Measurements from ENCODE around the gene NDRG3. TPM values are rescaled to one million over a fixed set of nuclear protein-coding genes. Genes with fewer than 3 reads are reported as not detected.
A peak's percentile ranks its signal among the peaks of the same experiment; 100 is the strongest.
"Not testable (repeated sequence)": the region's sequence is repeated elsewhere in the genome, so short reads cannot be mapped to it uniquely, and the experiment has no call there.

The NDRG3 gene
- total RNA-seq, 2 experiments from 2014 or later, result 32.8 to 33.7 TPM

DNA sequence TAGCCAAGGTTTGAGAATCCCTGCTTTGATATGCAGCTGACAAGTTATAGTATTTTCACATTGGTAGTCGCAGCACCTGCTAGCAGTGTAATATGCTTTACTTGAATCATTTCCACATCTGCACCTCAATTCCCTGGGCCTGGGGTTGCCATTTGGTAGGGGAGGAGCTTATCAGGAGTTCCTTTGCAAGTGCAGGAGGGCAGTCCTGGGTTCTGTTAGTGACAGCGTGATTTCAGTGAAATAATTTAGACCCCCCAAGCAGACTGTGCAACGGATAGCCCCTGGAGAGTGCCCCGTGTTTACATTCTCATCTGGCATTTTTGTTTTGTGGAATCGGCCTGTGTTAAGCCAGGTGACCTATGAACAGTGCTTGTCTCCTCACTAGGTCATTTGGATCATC is 134.3 kb downstream of the NDRG3 start:
- no peak for DNase-seq
- no peaks in the 10 kb centered on the region for H3K9me3 Mint-ChIP-seq
- no peak overlapping the region for H3K4me3 Mint-ChIP-seq
- ChIA-PET POLR2A (interaction anchor here (1.2 to 3.6 kb wide), 4 partner anchors 13 to 139 kb away, joined by 3 to 32 read pairs (median 5); partner anchors contain the start of gene SLA2), CTCF (interaction anchor here (1.0 to 3.4 kb wide), 9 partner anchors 16 to 310 kb away, joined by 3 to 28 read pairs (median 4); no protein-coding TSS in a partner anchor)
- peaks cover 27% of the 10 kb centered on the region for H3K4me1 Mint-ChIP-seq
- no peaks in the 10 kb centered on the region for H3K27me3 Mint-ChIP-seq
- peak overlapping the region; percentile 35 for H3K27ac Mint-ChIP-seq
- peaks cover 78% of the 10 kb centered on the region for H3K36me3 Mint-ChIP-seq (ENCODE audit: low read depth)

DNA sequence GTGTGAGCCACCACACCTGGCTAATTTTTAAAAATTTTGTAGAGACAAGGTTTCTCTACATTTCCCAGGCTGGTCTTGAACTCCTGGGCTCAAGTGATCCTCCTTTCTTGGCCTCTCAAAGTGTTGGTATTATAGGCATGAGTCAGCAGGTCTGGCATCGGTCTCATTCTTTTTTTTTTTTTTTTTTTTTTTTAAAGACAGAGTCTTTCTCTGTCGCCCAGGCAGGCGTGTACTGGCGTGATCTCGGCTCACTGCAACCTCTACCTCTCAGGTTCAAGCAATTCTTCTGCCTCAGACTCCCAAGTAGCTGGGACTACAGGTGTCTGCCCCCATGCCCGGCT is 137.5 kb downstream of the NDRG3 start:
- not testable (repeated sequence) for H3K27ac Mint-ChIP-seq, H3K4me3 Mint-ChIP-seq, H3K9me3 Mint-ChIP-seq, DNase-seq, H3K27me3 Mint-ChIP-seq
- Mint-ChIP-seq H3K4me1 (peaks cover 39% of the 10 kb centered on the region), H3K36me3 (ENCODE audit: low read depth) (peaks cover 59% of the 10 kb centered on the region)
- ChIA-PET CTCF (interaction anchor here (0.7 to 6.9 kb wide), 2 partner anchors 18 to 165 kb away, joined by 3 to 58 read pairs; partner anchors contain the start of gene DSN1), POLR2A (interaction anchor here (0.7 to 5.2 kb wide), 5 partner anchors 9 to 166 kb away, joined by 3 to 123 read pairs (median 3); no protein-coding TSS in a partner anchor)

DNA sequence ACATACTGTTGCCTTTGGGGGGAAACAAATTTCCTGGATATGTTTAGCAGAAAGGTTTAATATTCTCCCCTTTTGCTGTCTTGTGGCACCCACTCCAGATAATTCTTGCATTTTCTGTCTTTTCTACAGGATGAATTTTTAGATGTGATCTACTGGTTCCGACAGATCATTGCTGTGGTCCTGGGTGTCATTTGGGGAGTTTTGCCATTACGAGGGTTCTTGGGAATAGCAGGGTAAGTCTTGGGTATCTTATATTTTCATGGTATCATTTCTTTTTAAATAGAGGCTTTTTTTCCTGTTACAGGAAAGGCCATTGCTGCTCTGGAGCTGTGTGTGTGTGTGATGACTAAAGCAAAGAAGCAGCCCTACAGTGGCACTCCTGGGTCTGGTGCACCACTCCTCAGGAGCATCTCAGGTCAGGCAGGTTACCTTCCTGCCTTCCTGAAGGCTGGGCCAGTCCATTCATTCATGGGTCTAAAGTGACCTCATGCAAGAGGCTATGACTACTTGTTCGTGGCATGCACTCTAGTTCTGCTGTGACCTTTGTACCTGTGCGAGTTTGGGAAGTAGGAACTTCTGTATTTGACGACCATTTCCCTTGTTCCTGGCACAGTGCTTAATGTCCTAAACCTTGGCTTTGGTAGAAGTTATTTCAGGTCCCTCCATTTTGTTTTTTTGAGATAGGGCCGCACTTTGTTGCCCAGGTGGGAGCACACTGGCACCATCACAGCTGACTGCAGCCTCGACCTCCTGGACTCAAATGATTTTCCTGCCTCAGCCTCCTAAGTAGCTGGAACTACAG is 138.1 kb downstream of the NDRG3 start:
- CTCF ChIA-PET, result interaction anchor here (0.7 to 6.9 kb wide), 4 partner anchors 18 to 166 kb away, joined by 3 to 58 read pairs (median 7); partner anchors contain the start of gene DSN1
- no peak for DNase-seq
- H3K27me3 Mint-ChIP-seq, result no peaks in the 10 kb centered on the region
- peaks cover 35% of the 10 kb centered on the region for H3K4me1 Mint-ChIP-seq
- H3K9me3 Mint-ChIP-seq, result no peaks in the 10 kb centered on the region
- POLR2A ChIA-PET, result interaction anchor here (0.7 to 5.2 kb wide), 6 partner anchors 12 to 166 kb away, joined by 3 to 123 read pairs (median 38); partner anchors contain the start of genes SLA2 and TGIF2
- H3K4me3 Mint-ChIP-seq, result peak overlapping the region; percentile 98
- H3K36me3 Mint-ChIP-seq (ENCODE audit: low read depth), result peaks cover 54% of the 10 kb centered on the region
- H3K27ac Mint-ChIP-seq, result peak overlapping the region; percentile 95

DNA sequence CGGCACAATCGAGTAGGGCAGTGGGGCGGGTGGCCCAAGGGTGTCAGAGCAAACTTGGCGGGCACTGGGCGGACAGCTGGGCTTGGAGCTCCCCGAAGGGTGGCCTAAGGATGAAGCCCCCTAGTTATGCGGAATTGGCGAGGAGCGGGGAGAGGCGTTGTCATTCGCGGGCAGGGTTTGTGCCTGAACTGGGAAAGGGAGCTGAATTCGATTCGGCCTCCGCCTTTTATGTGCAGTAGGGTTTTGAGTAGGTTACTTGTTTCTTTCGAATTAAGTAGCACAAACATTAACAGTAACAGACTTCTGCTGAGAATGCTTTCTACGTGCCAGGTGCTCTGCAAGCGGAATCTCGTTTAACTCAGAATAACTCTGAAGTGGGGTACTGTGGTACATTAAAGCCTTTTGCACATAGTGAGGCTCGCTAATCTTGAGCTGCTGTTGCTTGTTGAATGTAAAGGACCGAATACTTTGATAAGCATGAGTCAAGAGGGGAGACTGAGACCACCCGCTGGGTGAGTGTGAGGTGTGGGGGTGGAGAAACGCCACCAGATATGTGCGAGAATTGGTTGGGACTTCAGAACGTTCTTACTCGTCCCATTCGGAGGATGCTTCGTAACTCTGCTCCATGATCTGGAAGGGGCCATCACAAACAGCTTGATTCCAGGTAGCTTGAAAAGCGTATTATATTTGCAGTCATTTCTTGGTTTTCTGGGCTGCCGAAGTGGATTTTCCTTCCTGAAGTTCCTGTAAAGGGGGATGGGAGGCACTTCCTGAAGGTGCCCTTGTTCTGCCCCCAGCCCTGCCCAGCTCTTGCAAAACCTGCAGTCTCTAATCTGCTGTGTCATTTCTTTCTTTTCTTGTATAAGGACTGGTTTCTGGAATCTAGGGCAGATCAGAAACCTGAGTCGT is 139.5 kb downstream of the NDRG3 start:
- CTCF ChIA-PET, result interaction anchor here (0.6 to 6.9 kb wide), 29 partner anchors 8 to 489 kb away, joined by 3 to 75 read pairs (median 5); partner anchors contain the start of genes DSN1, RBL1 and SLA2
- DNase-seq, result peak; percentile 25
- no peaks in the 10 kb centered on the region for H3K9me3 Mint-ChIP-seq
- peaks cover 35% of the 10 kb centered on the region for H3K4me1 Mint-ChIP-seq
- peak overlapping the region; percentile 95 for H3K27ac Mint-ChIP-seq
- peaks cover 42% of the 10 kb centered on the region for H3K36me3 Mint-ChIP-seq (ENCODE audit: low read depth)
- H3K27me3 Mint-ChIP-seq, result no peaks in the 10 kb centered on the region
- POLR2A ChIA-PET, result interaction anchor here (0.8 to 5.2 kb wide), 43 partner anchors 8 to 864 kb away, joined by 3 to 123 read pairs (median 5); partner anchors contain the start of genes DSN1, RBM39, SCAND1 and SLA2
- H3K4me3 Mint-ChIP-seq, result peak overlapping the region; percentile 98

DNA sequence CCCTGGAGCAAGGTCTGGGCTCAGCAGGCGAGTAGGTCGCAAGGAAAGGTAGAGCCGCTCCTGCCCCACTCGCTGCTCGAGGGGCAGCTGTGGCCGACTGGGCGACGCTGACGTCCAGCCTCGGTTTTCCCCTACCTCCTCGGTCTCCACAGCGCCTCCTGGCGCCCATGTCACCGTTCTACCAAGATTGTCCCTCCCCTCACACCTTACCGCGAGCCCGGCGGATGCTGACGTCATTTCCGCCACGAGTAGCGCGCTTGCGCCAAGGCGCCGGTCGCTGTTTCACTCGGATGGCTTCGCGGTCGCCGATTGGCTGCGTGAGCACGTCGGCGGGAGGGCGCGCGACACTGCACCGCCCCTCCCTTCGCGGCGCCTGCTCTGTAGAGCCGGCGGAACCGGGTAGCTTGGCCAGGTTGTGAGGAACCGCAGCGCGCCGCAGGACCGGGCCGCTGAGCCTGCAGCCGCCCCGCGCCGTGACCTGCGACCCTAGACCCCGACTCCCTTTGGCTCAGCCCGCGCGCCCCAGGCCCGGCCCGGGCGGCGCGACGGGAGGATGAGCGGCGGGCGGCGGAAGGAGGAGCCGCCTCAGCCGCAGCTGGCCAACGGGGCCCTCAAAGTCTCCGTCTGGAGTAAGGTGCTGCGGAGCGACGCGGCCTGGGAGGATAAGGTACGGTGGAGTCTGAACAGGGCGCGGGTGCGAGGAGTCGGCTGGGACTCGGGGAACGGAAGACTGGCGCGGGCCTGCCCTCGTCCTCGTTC is 140.3 kb downstream of the NDRG3 start, which contains the start of gene RAB5IF:
Gene RAB5IF (plus strand): TSS at position 381 of the 759 bp plus-strand sequence. CDS start 173 bp downstream, at position 554.
- Mint-ChIP-seq H3K4me1 (peaks cover 35% of the 10 kb centered on the region), H3K27me3 (no peaks in the 10 kb centered on the region), H3K9me3 (no peaks in the 10 kb centered on the region), H3K36me3 (ENCODE audit: low read depth) (peaks cover 38% of the 10 kb centered on the region), H3K27ac (peak within 1 kb of the TSS; percentile 95), H3K4me3 (peak within 1 kb of the TSS; percentile 98)
- ChIA-PET CTCF (interaction anchor here (0.6 to 6.9 kb wide), 32 partner anchors 9 to 490 kb away, joined by 3 to 75 read pairs (median 4); partner anchors contain the start of genes DSN1, RBL1 and SLA2), POLR2A (interaction anchor here (0.8 to 5.2 kb wide), 43 partner anchors 9 to 863 kb away, joined by 3 to 123 read pairs (median 5); partner anchors contain the start of genes DSN1, RBM39, SCAND1 and SLA2)
- DNase-seq, result peak; percentile 100

DNA sequence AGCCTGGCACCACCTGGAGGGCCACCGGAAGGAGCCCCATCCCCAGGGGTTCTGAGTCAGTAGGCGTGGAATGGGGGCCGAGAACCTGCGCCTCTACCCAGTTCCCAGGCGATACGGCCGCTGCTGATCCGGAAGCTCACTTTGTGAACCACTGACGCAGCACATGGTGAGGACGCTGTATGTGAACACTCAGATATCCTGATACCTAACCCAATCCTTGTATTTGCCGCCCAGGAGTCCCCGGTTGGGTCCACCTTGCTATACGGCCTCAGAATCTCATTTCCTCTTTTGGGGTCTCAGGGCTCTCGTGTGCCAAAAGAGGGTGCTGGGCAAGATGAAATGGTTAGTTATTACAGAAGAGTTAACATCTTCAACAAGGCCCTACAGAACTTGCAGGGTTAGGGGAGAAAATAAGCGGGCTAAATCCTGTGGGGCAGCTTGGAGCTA is 140.9 kb downstream of the NDRG3 start:
- peak overlapping the region; percentile 95 for H3K27ac Mint-ChIP-seq
- ChIA-PET CTCF (interaction anchor here (0.7 to 6.9 kb wide), 19 partner anchors 10 to 149 kb away, joined by 3 to 75 read pairs (median 8); no protein-coding TSS in a partner anchor), POLR2A (interaction anchor here (0.8 to 5.2 kb wide), 28 partner anchors 9 to 863 kb away, joined by 3 to 123 read pairs (median 6); partner anchors contain the start of genes DSN1, RBM39, SLA2 and TGIF2)
- peaks cover 38% of the 10 kb centered on the region for H3K4me1 Mint-ChIP-seq
- H3K27me3 Mint-ChIP-seq, result no peaks in the 10 kb centered on the region
- peak overlapping the region; percentile 98 for H3K4me3 Mint-ChIP-seq
- peaks cover 32% of the 10 kb centered on the region for H3K36me3 Mint-ChIP-seq (ENCODE audit: low read depth)
- peak; percentile 71 for DNase-seq
- no peaks in the 10 kb centered on the region for H3K9me3 Mint-ChIP-seq

Other genes starting within 250 kb of the NDRG3 start
- 1 to 10 TPM; 1.1 to 1.7 TPM for gene MYL9, start 204.6 kb downstream of the NDRG3 start, total RNA-seq
- 10 to 100 TPM; 28.0 to 33.5 TPM for gene TGIF2, start 172.5 kb downstream of the NDRG3 start, total RNA-seq
- 10 to 100 TPM; 92.8 to 94.1 TPM for gene RAB5IF, start 140.3 kb downstream of the NDRG3 start, total RNA-seq
- gene SLA2, start 99.9 kb downstream of the NDRG3 start, total RNA-seq, result 10 to 100 TPM; 78.6 to 79.9 TPM
- gene DSN1, start 27.7 kb upstream of the NDRG3 start, total RNA-seq, result 10 to 100 TPM; 31.9 to 32.0 TPM
- gene TLDC2, start 130.0 kb upstream of the NDRG3 start, total RNA-seq, result not detected
- gene SAMHD1, start 205.6 kb upstream of the NDRG3 start, total RNA-seq, result 100 to 1,000 TPM; 272 TPM